Adrenal gland (tissue), 12 donors: ENCODE results near the gene TNS3. TPM values are rescaled to one million over a fixed set of nuclear protein-coding genes. Genes with fewer than 3 reads are reported as not detected.

Source experiments
- DNase-seq, 7 donors: peaks; one replicate each; pipeline ENCODE4 v3.0.0-alpha.2; 2019 to 2020
- H3K27ac ChIP-seq, 5 donors: fragments of 200-600 bp; sonication (generic) in 4 of 5; 1 replicate in 3 of 5; 2 replicates in 2 of 5; pipeline versions ENCODE4 v1.5.1 to v1.8.0; 2016 to 2020; ENCODE audit warnings: mild to moderate bottlenecking in 1 of 5
- H3K27me3 ChIP-seq: fragments of 200-600 bp; 2 replicates; pipeline ENCODE4 v1.8.0; 2021
- H3K36me3 ChIP-seq, 2 donors: fragments of 200-600 bp; replicated peaks in 1 of 2; 1 replicate in 1 of 2; 2 replicates in 1 of 2; pipeline versions ENCODE4 v1.5.1 to v1.8.0; 2018 to 2022
- H3K4me1 ChIP-seq, 2 donors: fragments of 200-600 bp; replicated peaks in 1 of 2; 1 replicate in 1 of 2; 2 replicates in 1 of 2; pipeline versions ENCODE4 v1.5.1 to v1.8.0; 2018 to 2021
- H3K4me3 ChIP-seq, 4 donors: fragments of 200-600 bp; sonication (generic) in 3 of 4; one replicate each; pipeline ENCODE4 v1.5.1; 2016 to 2018
- H3K9me3 ChIP-seq, 3 donors: fragments of 200-600 bp; sonication (generic) in 1 of 3; replicated peaks in 1 of 3; 1 replicate in 2 of 3; 2 replicates in 1 of 3; pipeline versions ENCODE4 v1.5.1 to v1.8.0; 2016 to 2021
- POLR2A ChIP-seq, 2 donors: fragments of 450-650 bp; IDR thresholded peaks; one replicate each; pipeline ENCODE4 v1.6.1; 2017; ENCODE audit warnings: antibody characterized with exemption in 2 of 2, mild to moderate bottlenecking in 2 of 2, moderate library complexity in 1 of 2
- WGBS, 4 donors: extraction: QIAGEN DNeasy Blood & Tissue Kit in 2 of 4; methylation state at CpG; one replicate each; pipeline versions ENCODE4 v1.1.5 to v1.1.7; 2013 to 2017; 5-methylcytosine and 5-hydroxymethylcytosine counted together
- intact Hi-C, 2 donors: fragments of 100-400 bp; cut with DNase I; formaldehyde crosslinking; loops; one replicate each; pipeline versions ENCODE4 v1.14.1 to v1.15.0; 2022 to 2023
- polyA plus RNA-seq, 3 donors: library from polyadenylated mRNA; stranded (reverse); fragments of 200-250 nt in 2 of 3; fragments of 350-450 nt in 1 of 3; fragmentation: Illumina TruSeq in 1 of 3; extraction: RNeasy Lipid Tissue Mini Kit (QIAGEN cat#74804) in 1 of 3; gene quantifications; one replicate each; pipeline ENCODE4 v1.2.3, GENCODE V29; 2013 to 2014
- total RNA-seq, 9 donors: library from RNA; depleted of rRNA in 4 of 9; stranded (reverse); fragments of >200 nt in 4 of 9; fragments of 120-200 nt in 1 of 9; fragmentation: NEBNext Ultra II Directional in 1 of 9; extraction: Animal tissue kit (Norgen Biotek cat#: 25700) in 1 of 9; gene quantifications; one replicate each; pipeline versions ENCODE4 v1.1.0 to v1.2.4, GENCODE V29; 2013 to 2023
- TF ChIP-seq, protein P1 (sequence below), 6 experiments: fragments of 450-650 bp in 4 of 6; fragments of 200-600 bp in 2 of 6; sonication (generic) in 1 of 6; IDR thresholded peaks; 1 replicate in 5 of 6; 2 replicates in 1 of 6; pipeline versions ENCODE4 v1.5.1 to v1.8.0; 2016 to 2021; ENCODE audit warnings: antibody characterized with exemption in 6 of 6, mild to moderate bottlenecking in 2 of 6, moderate library complexity in 1 of 6
- donor health status: healthy with polysubstance abuse.
- donor health status: Bipolar disorder and iron deficiency.
- donor health status: DM: yes; HTN: yes; CAD: no.
- donor health status: DM: no; HTN: no; CAD: no.
- donor health status: DM: no; HTN: no; CAD: no.
- donor health status: DM: yes; HTN: yes; CAD: no.

The TNS3 gene
- total and polyA plus RNA-seq, 12 donors = 21.0 to 188 (median 99.8) TPM

DNA sequence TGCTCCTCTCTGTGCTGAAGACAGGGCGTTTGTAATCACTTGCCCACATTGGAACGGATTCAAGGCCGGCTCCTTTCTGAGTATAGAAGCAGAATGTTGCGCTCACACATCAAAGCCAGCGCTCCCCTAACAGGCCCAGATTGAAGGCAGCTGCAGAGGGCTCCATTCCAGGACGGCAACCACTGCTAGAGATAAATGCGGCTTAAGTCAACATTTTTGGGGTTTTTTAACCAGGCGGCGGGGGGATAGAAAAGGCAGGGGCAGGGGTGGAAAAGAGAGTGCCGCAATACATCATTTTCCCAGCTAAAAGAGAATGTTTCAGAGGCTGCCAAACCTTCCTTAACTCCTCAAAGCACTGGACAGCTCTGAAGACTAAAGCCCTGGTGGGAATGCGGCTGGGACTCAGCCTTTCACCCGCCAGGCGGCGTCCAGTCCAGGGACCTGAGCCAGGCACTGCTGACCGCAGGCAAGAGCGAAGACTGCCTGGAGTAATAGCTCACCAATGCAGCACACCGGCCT is 189.6 kb downstream of the TNS3 start:
- peaks cover 14 to 19% of the 10 kb centered on the region in 2 donors for H3K4me1 ChIP-seq
- peaks cover 0 to 58% of the 10 kb centered on the region in 2 donors for H3K36me3 ChIP-seq
- TF ChIP-seq, protein P1, sequence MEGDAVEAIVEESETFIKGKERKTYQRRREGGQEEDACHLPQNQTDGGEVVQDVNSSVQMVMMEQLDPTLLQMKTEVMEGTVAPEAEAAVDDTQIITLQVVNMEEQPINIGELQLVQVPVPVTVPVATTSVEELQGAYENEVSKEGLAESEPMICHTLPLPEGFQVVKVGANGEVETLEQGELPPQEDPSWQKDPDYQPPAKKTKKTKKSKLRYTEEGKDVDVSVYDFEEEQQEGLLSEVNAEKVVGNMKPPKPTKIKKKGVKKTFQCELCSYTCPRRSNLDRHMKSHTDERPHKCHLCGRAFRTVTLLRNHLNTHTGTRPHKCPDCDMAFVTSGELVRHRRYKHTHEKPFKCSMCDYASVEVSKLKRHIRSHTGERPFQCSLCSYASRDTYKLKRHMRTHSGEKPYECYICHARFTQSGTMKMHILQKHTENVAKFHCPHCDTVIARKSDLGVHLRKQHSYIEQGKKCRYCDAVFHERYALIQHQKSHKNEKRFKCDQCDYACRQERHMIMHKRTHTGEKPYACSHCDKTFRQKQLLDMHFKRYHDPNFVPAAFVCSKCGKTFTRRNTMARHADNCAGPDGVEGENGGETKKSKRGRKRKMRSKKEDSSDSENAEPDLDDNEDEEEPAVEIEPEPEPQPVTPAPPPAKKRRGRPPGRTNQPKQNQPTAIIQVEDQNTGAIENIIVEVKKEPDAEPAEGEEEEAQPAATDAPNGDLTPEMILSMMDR (IDR thresholded peaks at IDR 0.05) = peak; percentile 35 to 78 (median 67)
- peak in 1 of 2 donors; percentile 54 for TF ChIP-seq POLR2A (IDR thresholded peaks at IDR 0.05)
- intact Hi-C loops = no loop called here
- H3K27ac ChIP-seq = peak overlapping the region in 3 of 5 donors; percentile 43 to 87 (median 63)
- 23 to 34% (median 31%) methylated on average over 11 to 17 of the region's 17 CpGs for WGBS, 4 donors
- H3K9me3 ChIP-seq = no peaks in the 10 kb centered on the region
- H3K4me3 ChIP-seq = no peak overlapping the region
- H3K27me3 ChIP-seq = no peaks in the 10 kb centered on the region
- peak; percentile 68 to 95 (median 92) for DNase-seq

DNA sequence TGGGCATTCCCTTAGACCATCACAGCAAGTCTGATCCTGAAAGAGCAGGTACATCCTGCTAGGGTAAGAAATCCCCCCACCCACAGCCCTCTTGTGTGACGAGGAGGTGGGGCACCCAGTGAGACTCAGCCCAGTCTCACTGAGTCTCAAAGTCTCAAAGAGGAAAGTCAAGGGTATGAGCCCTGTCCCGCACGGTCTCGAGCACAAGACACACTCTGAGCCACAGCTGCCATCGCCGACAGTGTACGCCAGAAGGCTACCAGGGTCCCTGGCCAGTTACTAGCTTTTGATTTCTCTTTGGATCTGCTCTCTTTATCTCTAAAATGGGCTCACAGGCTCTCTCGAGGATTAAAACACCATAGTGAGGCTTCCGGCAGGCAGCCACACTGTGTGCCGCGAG is 190.2 kb downstream of the TNS3 start:
- no peaks in the 10 kb centered on the region for H3K27me3 ChIP-seq
- peak overlapping the region in 3 of 5 donors; percentile 43 to 87 (median 63) for H3K27ac ChIP-seq
- WGBS, 4 donors = 75 to 87% (median 79%) methylated on average over 11 of the region's 11 CpGs
- H3K9me3 ChIP-seq = no peaks in the 10 kb centered on the region
- no peak for TF ChIP-seq POLR2A (IDR thresholded peaks at IDR 0.05)
- TF ChIP-seq, protein P1 (IDR thresholded peaks at IDR 0.05) = no peak
- peak in 1 of 7 donors; percentile 7 for DNase-seq
- no peak overlapping the region for H3K4me3 ChIP-seq
- H3K36me3 ChIP-seq = peaks cover 0 to 58% of the 10 kb centered on the region in 2 donors
- intact Hi-C loops = no loop called here
- peaks cover 15 to 19% of the 10 kb centered on the region in 2 donors for H3K4me1 ChIP-seq

DNA sequence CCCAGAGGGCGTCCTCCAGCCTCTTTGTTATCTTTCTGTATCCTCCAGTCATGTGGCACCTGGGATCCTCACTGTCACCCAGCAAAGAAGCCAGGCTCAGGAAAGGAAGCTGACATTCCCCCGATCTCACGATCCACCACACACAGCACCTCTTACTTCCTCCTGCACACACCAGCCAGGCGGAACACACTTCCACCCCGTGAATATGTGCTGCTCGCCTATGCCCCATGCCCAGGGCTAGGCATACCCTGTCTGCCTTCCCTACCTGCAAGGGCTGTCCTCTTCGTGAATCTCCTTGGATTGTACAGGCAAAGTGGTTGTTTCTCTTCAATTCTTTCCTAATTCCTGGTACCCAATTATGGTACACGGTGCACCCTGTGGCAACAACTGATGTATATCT is 191.0 kb downstream of the TNS3 start:
- no peak overlapping the region for H3K4me3 ChIP-seq
- intact Hi-C loops = no loop called here
- peaks cover 19 to 22% of the 10 kb centered on the region in 2 donors for H3K4me1 ChIP-seq
- H3K36me3 ChIP-seq = peaks cover 0 to 50% of the 10 kb centered on the region in 2 donors
- no peak for TF ChIP-seq POLR2A (IDR thresholded peaks at IDR 0.05)
- TF ChIP-seq, protein P1 (IDR thresholded peaks at IDR 0.05) = no peak
- no peaks in the 10 kb centered on the region for H3K9me3 ChIP-seq
- no peak overlapping the region for H3K27ac ChIP-seq
- peak in 1 of 7 donors; percentile 10 for DNase-seq
- no peaks in the 10 kb centered on the region for H3K27me3 ChIP-seq
- WGBS, 4 donors = 92 to 96% (median 92%) methylated on average over 8 of the region's 8 CpGs

DNA sequence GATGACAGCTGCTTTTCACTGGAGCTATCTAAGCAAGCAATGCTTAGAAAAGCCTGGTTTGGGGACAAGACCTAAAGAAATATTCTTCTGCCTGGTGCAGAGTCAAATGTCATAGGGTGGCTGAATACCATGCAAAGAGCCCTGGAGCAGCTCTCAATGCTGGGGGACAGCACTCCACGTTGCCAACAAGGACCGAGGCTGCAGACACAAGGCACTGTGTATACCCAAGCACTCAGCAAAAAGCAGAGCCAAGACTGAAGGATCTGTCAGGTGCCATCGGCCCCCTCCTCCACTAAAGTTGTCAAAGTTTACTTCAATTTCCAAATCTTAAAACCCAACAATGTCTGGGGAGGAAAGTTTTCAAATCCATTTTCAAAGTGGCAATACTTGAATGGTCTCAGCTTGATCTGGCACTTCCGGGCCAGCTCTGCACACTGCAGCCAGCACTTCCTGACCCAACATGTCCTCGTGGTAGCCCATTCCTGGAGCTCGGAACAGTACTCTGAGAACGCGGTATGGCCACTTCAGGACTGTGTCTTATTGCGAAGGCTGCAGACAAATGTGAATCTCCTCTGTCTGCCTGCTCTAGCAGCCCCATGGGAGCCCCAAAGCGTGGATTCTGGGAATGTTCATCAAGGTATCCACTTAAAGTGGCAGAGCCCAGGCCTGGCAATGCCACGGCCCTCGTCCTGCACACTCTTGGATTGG is 191.8 kb downstream of the TNS3 start:
- TF ChIP-seq POLR2A (IDR thresholded peaks at IDR 0.05) = no peak
- TF ChIP-seq, protein P1 (IDR thresholded peaks at IDR 0.05) = no peak
- peaks cover 0 to 41% of the 10 kb centered on the region in 2 donors for H3K36me3 ChIP-seq
- no peaks in the 10 kb centered on the region for H3K27me3 ChIP-seq
- no peaks in the 10 kb centered on the region for H3K9me3 ChIP-seq
- H3K4me1 ChIP-seq = peaks cover 19 to 22% of the 10 kb centered on the region in 2 donors
- WGBS, 4 donors = 70 to 82% (median 77%) methylated on average over 10 to 12 of the region's 12 CpGs
- no peak overlapping the region for H3K27ac ChIP-seq
- H3K4me3 ChIP-seq = no peak overlapping the region
- peak in 1 of 7 donors; percentile 6 for DNase-seq
- intact Hi-C loops = no loop called here
